ENCODE data around the gene ERBB4.

GRCh38 chr2:211860224-211860623 is 678.4 kb downstream of the ERBB4 start:
- TF ChIP-seq EP300 (IDR thresholded peaks at IDR 0.05; ENCODE audit: borderline replicate concordance in 1 of 2, control insufficient read depth in 1 of 2, low read depth in 2 of 2, low read length in 2 of 2) (no peak), CTCF (IDR thresholded peaks at IDR 0.05 in 2 of 3, conservative IDR thresholded peaks at IDR 0.05 in 1 of 3; ENCODE audit: control insufficient read depth in 2 of 3, extremely low read depth in 1 of 3, insufficient read depth in 1 of 3, low read depth in 3 of 3, low read length in 3 of 3) (no peak), USF2 (IDR thresholded peaks at IDR 0.05; ENCODE audit: borderline replicate concordance, low read depth, low read length) (no peak), PBX3 (IDR thresholded peaks at IDR 0.05; ENCODE audit: insufficient replicate concordance, low read depth, low read length) (no peak), TCF3 (IDR thresholded peaks at IDR 0.05; ENCODE audit: borderline replicate concordance, insufficient read depth, low read depth, low read length) (no peak), KAT2A (conservative IDR thresholded peaks at IDR 0.05; ENCODE audit: control insufficient read depth, low read depth, low read length) (no peak), ZNF274 (IDR thresholded peaks at IDR 0.05; ENCODE audit: insufficient read depth, insufficient read length) (no peak), FOXK2 (IDR thresholded peaks at IDR 0.05) (no peak), EGR1 (IDR thresholded peaks at IDR 0.05; ENCODE audit: borderline replicate concordance in 1 of 2, low read depth in 2 of 2, low read length in 2 of 2) (no peak), CHD4 (IDR thresholded peaks at IDR 0.05) (no peak)
